Dedifferentiated amniotic fluid mesenchymal stem cell (primary cell): ENCODE results near the gene SBK2.

ENCODE experiments used
- DNase-seq: peaks from one replicate; pipeline ENCODE4 v3.0.0-alpha.2; 2016; ENCODE audit errors: extremely low spot score

SBK2 gene

DNA sequence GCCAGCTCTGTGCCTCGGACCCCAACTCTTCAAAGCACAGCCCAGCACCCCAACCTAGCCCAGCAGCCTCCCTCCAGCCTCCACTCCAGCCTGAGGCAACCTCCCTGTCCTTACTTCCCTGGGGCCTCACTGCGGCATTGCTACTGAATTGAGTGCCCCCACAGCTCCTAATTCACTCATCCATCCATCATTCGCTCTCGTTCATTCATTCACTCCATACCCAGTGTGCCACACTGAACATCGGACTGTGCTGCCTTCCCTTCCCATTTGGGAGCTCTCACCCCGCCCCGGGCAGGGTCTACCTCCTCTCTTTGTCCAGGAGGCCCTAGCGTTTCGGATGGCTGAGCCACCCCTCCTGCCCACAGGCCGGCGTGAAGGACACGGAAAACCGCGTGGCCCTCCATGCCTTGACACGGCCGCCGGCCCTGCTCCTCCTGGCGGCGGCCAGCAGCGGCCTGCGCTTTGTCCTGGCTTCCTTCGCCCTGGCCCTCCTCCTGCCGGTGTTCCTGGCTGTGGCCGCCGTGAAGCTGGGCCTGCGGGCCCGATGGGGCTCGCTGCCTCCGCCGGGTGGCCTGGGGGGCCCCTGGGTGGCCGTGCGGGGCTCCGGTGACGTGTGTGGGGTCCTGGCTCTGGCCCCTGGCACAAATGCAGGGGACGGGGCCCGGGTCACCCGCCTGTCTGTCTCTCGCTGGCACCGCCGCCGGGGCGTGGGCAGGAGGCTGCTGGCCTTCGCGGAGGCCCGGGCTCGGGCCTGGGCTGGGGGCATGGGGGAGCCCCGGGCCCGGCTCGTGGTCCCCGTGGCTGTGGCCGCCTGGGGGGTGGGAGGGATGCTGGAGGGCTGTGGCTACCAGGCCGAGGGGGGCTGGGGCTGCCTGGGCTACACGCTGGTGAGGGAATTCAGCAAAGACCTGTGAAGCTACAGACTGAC, 50.6 kb downstream of the SBK2 start:
- DNase-seq: no peak

DNA sequence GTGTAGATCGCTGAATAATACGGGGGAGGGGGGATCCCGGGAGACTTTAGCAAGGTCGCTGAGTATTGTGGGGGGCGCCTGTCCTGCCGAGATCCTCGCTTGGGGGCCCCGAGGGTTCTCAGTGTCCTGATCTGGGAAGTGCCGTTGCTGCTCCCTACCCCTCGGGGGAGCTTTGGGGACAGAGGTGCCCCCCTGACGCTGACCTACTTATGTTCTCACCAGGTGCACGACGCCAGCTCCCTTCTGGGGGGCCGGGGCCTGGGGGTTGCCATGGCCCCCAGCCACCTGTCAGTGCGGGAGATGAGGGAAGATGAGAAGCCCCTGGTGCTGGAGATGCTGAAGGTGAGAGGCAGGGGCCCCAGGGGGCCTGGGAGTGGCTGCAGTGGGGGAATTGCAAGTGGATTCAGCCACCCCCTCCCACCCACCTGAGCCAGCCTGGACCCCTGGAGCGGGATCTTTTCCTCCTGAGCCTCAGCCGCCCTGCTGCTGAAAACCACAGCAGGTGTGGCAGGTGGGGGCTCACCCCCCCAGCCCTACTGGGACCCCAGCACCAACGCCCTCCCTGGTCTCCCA, 51.4 kb downstream of the SBK2 start:
- DNase-seq: no peak

DNA sequence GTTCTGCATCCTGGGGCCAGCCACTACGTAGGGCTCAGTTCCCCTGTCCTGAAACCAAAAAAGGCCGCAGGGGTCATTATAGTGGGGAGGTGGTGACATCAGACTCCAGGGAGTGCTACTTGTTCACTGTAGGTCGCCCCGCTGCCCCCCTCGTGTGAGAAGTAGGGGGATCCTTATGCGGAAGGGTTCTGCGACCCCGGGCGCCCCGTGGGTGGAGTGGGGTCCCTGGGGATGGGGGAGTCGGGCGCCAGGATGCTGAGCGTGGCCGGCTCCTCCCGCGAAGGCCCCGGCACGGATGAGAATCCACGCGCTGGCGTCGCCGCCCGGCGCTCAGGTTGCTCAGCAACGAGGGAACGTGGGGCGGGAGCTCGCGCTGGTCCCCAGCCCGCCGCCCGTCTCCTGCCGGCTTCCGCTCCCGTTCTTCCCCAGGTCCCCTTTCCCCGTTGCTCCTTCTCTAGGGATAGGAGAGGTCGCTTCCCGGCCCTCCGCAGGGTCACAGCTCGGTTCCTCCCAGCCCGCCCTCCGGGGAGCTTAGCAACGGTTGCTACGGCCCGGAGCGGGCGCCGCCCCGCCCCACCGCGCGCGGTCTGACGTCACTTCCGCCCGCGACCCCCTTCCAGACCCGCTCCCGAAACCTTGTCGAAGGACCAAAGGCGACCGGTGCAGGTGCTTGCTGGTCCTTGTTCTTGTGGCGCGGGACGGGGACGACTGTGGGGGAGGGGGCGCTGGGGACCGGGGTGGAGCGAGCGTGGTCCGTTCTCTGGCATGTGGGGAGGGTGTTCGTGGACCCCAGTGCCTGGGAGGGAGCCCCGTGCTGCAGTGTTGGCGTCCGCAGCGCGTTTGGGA, 52.1 kb downstream of the SBK2 start, which contains the start of gene NAT14:
Gene NAT14, plus strand, starts transcription at position 596 of the 846 bp plus-strand sequence. CDS start 521 bp downstream, outside the sequence.
- DNase-seq: no peak

DNA sequence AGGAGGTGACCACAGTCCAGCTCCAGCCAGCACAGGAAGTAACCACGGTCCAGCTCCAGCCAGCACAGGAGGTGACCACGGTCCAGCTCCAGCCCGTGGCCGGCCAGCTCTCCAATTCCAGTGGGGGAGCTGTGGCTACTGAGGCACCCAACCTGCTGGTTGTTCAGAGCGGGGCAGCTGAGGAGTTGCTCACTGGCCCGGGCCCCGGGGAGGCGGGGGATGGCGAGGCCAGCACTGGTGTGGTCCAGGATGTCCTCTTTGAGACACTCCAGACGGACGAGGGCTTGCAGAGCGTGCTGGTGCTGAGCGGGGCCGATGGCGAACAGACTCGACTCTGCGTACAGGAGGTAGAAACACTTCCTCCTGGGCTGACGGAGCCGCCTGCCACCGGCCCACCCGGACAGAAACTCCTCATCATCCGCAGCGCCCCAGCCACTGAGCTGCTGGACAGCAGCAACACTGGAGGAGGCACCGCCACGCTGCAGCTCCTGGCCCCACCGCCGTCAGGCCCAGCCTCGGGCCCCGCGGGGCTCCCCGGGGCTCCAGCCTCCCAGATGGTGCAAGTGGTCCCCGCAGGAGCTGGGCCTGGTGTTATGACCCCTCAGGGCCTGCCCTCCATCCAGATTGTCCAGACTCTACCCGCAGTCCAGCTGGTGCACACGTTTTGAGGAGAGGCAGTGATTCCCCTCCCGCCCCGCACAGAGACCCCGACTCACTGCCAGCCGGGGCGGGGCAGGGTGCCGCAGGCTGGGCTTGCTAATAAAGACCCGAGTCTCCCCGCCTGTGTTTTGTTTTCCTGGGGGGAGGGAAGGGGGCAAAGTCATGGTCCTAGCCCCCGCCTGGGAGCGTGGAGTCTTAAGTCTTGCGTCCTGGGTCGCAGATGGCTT, 53.0 kb downstream of the SBK2 start:
- DNase-seq: no peak

DNA sequence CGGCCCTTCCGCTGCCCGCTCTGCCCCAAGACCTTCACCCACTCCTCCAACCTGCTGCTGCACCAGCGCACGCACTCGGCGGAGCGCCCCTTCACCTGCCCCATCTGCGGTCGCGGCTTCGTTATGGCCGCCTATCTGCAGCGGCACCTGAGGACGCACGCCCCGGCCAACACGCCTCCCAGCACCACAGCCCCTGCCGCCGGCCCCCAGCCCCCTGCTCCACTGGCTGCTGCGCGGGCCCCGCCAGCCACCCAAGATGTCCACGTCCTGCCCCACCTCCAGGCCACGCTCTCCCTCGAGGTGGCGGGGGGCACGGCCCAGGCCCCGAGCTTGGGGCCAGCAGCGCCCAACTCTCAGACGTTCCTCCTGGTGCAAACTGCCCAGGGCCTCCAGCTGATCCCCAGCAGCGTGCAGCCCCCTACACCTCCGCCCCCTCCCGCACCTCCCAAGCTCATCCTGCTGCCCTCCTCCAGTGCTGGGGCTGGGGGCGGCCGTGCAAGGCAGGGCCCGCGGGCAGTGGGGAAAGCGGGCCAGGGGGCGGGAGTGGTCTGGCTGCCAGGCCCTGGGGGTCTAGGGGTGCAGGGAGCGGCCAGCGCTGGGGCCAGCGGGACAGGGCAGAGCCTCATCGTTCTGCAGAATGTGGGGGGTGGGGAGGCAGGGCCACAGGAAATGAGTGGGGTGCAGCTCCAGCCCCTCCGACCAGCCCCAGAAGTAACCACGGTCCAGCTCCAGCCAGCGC, 53.8 kb downstream of the SBK2 start:
- no peak for DNase-seq

DNA sequence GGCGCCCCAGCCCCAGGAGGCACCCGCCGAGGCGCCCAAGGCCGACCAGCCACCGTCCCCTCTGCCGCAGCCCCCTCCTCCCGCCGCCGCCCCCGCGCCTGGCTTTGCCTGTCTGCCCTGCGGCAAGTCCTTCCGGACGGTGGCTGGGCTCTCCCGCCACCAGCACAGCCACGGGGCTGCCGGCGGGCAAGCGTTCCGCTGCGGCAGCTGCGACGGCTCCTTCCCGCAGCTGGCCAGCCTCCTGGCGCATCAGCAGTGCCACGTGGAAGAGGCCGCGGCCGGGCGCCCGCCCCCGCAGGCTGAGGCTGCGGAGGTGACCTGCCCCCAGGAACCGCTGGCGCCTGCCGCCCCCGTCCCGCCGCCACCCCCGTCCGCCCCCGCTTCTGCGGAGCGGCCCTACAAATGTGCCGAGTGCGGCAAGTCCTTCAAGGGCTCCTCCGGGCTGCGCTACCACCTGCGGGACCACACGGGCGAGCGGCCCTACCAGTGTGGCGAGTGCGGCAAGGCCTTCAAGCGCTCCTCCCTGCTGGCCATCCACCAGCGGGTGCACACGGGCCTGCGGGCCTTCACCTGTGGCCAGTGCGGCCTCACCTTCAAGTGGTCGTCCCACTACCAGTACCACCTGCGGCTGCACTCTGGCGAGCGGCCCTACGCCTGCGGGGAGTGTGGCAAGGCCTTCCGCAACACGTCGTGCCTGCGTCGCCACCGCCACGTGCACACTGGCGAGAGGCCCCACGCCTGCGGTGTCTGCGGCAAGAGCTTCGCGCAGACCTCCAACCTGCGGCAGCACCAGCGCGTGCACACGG, 54.6 kb downstream of the SBK2 start:
- no peak for DNase-seq

DNA sequence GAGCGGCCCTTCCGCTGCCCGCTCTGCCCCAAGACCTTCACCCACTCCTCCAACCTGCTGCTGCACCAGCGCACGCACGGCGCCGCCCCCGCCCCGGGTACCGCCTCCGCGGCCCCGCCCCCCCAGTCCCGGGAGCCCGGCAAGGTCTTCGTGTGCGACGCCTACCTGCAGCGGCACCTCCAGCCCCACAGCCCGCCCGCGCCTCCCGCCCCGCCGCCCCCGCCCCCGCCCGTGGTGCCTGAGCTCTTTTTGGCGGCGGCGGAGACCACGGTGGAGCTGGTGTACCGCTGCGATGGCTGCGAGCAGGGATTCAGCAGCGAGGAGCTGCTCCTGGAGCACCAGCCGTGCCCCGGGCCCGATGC, 55.2 kb downstream of the SBK2 start:
- no peak for DNase-seq

DNA sequence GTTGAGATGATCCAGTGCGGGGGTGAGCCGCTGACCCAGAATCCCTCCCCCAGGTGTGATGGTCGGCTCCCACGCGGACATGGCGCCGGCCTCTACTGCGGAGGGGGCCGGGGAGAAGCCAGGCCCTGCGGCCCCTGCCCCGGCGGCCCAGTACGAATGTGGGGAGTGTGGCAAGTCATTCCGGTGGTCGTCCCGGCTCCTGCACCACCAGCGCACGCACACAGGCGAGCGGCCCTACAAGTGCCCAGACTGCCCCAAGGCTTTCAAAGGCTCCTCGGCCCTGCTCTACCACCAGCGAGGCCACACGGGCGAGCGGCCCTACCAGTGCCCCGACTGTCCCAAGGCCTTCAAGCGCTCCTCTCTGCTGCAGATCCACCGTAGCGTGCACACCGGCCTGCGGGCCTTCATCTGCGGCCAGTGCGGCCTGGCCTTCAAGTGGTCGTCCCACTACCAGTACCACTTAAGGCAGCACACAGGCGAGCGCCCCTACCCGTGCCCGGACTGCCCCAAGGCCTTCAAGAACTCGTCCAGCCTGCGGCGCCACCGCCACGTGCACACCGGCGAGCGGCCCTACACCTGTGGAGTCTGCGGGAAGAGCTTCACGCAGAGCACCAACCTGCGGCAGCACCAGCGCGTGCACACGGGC, 55.7 kb downstream of the SBK2 start:
- DNase-seq: no peak

DNA sequence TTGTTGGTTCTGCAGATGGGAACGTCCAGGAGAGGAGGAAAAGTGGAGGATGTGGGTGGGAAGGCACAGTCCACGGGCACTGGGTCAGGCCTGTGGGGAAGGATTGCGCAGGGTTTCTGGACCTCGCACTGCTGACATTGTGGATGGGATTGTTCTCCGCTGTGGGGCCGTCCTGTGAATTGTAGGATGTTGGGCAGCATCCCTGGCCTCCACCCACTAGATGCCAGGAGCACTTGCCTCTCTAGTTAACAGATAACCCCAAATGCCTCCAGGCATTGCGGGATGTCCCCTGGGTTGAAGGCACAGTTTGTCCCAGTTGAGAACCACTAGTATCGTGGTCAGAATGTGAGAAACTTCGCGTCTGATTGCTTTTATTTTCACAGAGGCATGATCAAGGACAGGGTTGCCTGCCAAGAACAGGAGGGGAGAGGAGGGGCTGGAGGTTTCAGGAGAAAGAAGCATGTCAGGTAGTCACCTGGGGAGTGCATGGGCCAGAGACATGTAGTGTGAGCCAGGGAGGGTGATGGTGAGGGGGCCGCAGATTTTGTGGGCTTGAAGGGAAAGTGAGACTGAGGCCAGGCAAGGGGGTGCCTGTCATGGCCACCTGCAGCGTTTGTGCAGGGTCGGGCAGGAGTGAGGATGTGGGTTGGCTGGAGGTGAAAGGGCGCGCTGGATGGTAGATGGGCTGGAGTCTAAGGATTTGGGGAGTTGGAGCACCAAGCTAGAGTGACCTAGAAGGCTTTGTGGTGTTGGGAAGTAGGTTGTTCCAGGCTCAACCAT, 57.3 kb downstream of the SBK2 start:
- DNase-seq: no peak

DNA sequence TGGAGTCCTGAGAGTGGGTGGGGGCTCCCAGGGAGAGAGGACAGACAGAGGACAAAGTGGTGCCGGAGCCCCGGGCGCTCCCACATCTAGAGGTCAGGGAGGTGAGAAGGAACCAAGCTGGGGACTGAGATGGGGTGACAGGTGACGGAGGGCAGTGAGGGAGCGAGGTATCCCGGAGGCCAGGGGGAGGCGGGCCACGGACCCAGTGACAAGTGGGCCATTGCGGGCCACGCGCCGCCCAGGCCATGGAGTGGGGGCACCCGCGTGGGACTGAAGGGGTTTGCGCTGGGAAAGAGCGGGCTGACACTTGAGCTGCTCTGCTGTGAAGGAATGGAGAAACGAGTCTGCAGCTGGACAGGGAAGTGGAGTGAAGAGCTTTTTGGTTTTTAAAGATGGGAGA, 57.9 kb downstream of the SBK2 start:
- DNase-seq: no peak
